Sigmoid colon (tissue), 7 donors: ENCODE measurements around the gene TMED3. TPM values are rescaled to one million over a fixed set of nuclear protein-coding genes. Genes with fewer than 3 reads are reported as not detected.

Source experiments
- DNase-seq: peaks from one replicate; pipeline ENCODE4 v3.0.0-alpha.2; 2019
- H3K27ac ChIP-seq, 4 donors: fragments of 200-600 bp; sonication (generic); one replicate each; pipeline ENCODE4 v1.5.1; 2016 to 2019; ENCODE audit warnings: mild to moderate bottlenecking in 1 of 4
- H3K27me3 ChIP-seq, 3 donors: fragments of 200-600 bp; sonication (generic); one replicate each; pipeline ENCODE4 v1.5.1; 2019; ENCODE audit warnings: mild to moderate bottlenecking in 1 of 3
- H3K36me3 ChIP-seq, 4 donors: fragments of 200-600 bp; sonication (generic); one replicate each; pipeline ENCODE4 v1.5.1; 2016 to 2019
- H3K4me1 ChIP-seq, 4 donors: fragments of 200-600 bp; sonication (generic); one replicate each; pipeline ENCODE4 v1.5.1; 2017 to 2019
- H3K4me3 ChIP-seq, 4 donors: fragments of 200-600 bp; sonication (generic); one replicate each; pipeline ENCODE4 v1.5.1; 2017 to 2019; ENCODE audit warnings: mild to moderate bottlenecking in 2 of 4, moderate library complexity in 1 of 4
- H3K9me3 ChIP-seq, 4 donors: fragments of 200-600 bp in 3 of 4; sonication (generic) in 3 of 4; one replicate each; pipeline versions ENCODE4 v1.5.1 to v1.6.1; 2013 to 2019
- EP300 ChIP-seq, 4 donors: sonication (generic); formaldehyde crosslinking; IDR thresholded peaks; one replicate each; pipeline ENCODE4 v1.6.1; 2017; ENCODE audit warnings: antibody characterized with exemption in 4 of 4
- POLR2A ChIP-seq, 2 donors: fragments of 450-650 bp; IDR thresholded peaks; one replicate each; pipeline ENCODE4 v1.6.1; 2016; ENCODE audit warnings: antibody characterized with exemption in 2 of 2, mild to moderate bottlenecking in 2 of 2, moderate library complexity in 2 of 2
- POLR2AphosphoS5 ChIP-seq, 4 donors: sonication (generic); formaldehyde crosslinking; IDR thresholded peaks; one replicate each; pipeline ENCODE4 v1.6.1; 2017; ENCODE audit warnings: antibody characterized with exemption in 4 of 4
- WGBS, 2 donors: extraction: QIAGEN DNeasy Blood & Tissue Kit; methylation state at CpG; one replicate each; pipeline ENCODE4 v1.1.7; 2013; 5-methylcytosine and 5-hydroxymethylcytosine counted together
- intact Hi-C: fragments of 100-400 bp; cut with DNase I; formaldehyde crosslinking; loops from one replicate; pipeline ENCODE4 v1.15.1; 2023
- polyA plus RNA-seq, 3 donors: library from polyadenylated mRNA; stranded (reverse); fragments of 200-250 nt; gene quantifications; one replicate each; pipeline ENCODE4 v1.2.3, GENCODE V29; 2013
- total RNA-seq, 4 donors: library from RNA; depleted of rRNA; stranded (reverse); fragments of >200 nt; gene quantifications; one replicate each; pipeline ENCODE4 v1.1.0, GENCODE V29; 2016
- TF ChIP-seq, protein P1 (sequence below), 4 experiments: fragments of 450-650 bp in 3 of 4; fragments of 200-600 bp in 1 of 4; IDR thresholded peaks; one replicate each; pipeline ENCODE4 v1.5.1; 2016 to 2019; ENCODE audit warnings: antibody characterized with exemption in 4 of 4, mild to moderate bottlenecking in 3 of 4, moderate library complexity in 2 of 4
- donor health status: healthy with polysubstance abuse.
- donor health status: Bipolar disorder and iron deficiency.
- donor health status: healthy.

The TMED3 gene
- total and polyA plus RNA-seq, 7 donors = 29.6 to 107 (median 40.7) TPM

- TF ChIP-seq, protein P1, sequence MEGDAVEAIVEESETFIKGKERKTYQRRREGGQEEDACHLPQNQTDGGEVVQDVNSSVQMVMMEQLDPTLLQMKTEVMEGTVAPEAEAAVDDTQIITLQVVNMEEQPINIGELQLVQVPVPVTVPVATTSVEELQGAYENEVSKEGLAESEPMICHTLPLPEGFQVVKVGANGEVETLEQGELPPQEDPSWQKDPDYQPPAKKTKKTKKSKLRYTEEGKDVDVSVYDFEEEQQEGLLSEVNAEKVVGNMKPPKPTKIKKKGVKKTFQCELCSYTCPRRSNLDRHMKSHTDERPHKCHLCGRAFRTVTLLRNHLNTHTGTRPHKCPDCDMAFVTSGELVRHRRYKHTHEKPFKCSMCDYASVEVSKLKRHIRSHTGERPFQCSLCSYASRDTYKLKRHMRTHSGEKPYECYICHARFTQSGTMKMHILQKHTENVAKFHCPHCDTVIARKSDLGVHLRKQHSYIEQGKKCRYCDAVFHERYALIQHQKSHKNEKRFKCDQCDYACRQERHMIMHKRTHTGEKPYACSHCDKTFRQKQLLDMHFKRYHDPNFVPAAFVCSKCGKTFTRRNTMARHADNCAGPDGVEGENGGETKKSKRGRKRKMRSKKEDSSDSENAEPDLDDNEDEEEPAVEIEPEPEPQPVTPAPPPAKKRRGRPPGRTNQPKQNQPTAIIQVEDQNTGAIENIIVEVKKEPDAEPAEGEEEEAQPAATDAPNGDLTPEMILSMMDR (IDR thresholded peaks at IDR 0.05) = no peak
- no peak for TF ChIP-seq POLR2A (IDR thresholded peaks at IDR 0.05)
- TF ChIP-seq EP300 (IDR thresholded peaks at IDR 0.05) = no peak
- no peak for TF ChIP-seq POLR2AphosphoS5 (IDR thresholded peaks at IDR 0.05)
- Histone ChIP-seq H3K27me3 (no peaks in the 10 kb centered on the region), H3K36me3 (peaks cover 2 to 6% (median 5%) of the 10 kb centered on the region in 4 donors), H3K27ac (no peak overlapping the region), H3K4me1 (peaks cover 0 to 22% (median 16%) of the 10 kb centered on the region in 4 donors), H3K9me3 (no peaks in the 10 kb centered on the region), H3K4me3 (no peak overlapping the region)
- 45 to 47% methylated on average over 2 of the region's 2 CpGs for WGBS, 2 donors
- intact Hi-C loops = no loop called here
- no peak for DNase-seq
Measured at GRCh38 chr15:79308874-79309273, 2.0 kb upstream of the TMED3 start.

GRCh38 chr15:79310612-79310984 lies 314 bp upstream of the TMED3 start:
- Histone ChIP-seq H3K27me3 (no peaks in the 10 kb centered on the region), H3K27ac (no peak overlapping the region), H3K36me3 (peaks cover 13 to 24% (median 21%) of the 10 kb centered on the region in 4 donors), H3K4me3 (peak overlapping the region; percentile 58 to 85 (median 76)), H3K4me1 (peaks cover 0 to 22% (median 16%) of the 10 kb centered on the region in 4 donors), H3K9me3 (no peaks in the 10 kb centered on the region)
- DNase-seq = no peak
- TF ChIP-seq, protein P1 (IDR thresholded peaks at IDR 0.05) = no peak
- TF ChIP-seq POLR2A (IDR thresholded peaks at IDR 0.05) = no peak
- intact Hi-C loops = no loop called here
- WGBS, 2 donors = 0 to 1% methylated on average over 17 of the region's 17 CpGs

DNA sequence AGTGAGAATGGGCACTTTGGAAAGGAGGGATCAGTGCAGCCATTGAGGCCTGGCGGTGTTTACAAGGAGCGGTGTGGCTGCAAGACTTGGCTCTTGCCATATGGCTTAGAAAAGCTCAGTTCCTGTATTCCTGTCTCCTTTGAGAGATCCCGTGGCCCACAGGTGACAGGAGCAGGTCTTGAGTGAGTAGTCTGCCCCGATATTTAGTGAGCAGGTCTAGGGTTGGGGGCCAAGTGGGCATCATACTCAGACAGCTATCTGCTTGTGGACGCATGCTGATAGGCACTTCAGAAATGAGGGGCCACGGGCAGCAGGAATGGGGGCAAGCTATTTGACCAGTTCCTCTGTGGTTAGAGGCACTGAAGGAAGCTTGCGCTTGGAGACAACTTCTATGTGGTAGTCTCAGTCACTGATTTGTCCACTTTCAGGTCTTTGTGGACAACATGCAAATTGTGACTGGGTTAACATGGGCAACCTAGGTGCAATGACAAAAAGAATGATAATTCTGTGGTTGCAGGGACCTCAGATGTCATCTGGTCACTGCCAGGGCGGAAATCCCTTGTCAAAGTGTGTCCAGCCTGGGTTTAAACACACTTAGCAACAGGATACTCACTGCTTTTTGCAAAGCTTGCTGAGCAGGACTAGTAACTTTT lies 1.1 kb downstream of the TMED3 start:
- WGBS, 2 donors = 51 to 62% methylated on average over 8 of the region's 8 CpGs
- peaks cover 0 to 22% (median 16%) of the 10 kb centered on the region in 4 donors for H3K4me1 ChIP-seq
- H3K9me3 ChIP-seq = no peaks in the 10 kb centered on the region
- DNase-seq = no peak
- intact Hi-C loops = no loop called here
- TF ChIP-seq EP300 (IDR thresholded peaks at IDR 0.05) (no peak), POLR2AphosphoS5 (IDR thresholded peaks at IDR 0.05) (no peak), POLR2A (IDR thresholded peaks at IDR 0.05) (no peak)
- TF ChIP-seq, protein P1 (IDR thresholded peaks at IDR 0.05) = no peak
- no peak overlapping the region for H3K27ac ChIP-seq
- H3K36me3 ChIP-seq = peaks cover 18 to 37% (median 26%) of the 10 kb centered on the region in 4 donors
- peak overlapping the region; percentile 58 to 85 (median 76) for H3K4me3 ChIP-seq
- H3K27me3 ChIP-seq = no peaks in the 10 kb centered on the region

DNA sequence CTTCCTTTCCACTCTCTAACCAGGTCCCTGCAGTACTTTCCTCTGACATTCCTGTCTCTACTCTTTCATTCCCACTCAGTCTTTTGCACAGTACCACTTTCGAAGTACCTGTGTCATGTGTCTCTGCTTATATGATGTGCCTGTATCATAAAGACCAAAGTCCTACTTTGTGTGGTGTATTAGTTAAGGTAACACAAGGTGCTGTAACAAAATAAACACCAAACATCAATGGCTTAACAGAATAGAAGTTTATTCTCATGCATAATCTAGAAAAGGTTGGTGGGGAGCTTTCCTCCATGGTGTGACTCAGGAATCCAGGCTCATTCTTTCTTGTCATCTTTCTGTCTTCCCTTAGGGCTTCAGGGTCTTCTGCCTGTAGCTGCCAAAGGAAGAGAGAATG lies 3.3 kb downstream of the TMED3 start:
- DNase-seq = no peak
- Histone ChIP-seq H3K4me1 (peaks cover 0 to 22% (median 16%) of the 10 kb centered on the region in 4 donors), H3K4me3 (no peak overlapping the region), H3K9me3 (no peaks in the 10 kb centered on the region), H3K36me3 (peaks cover 18 to 58% (median 31%) of the 10 kb centered on the region in 4 donors), H3K27ac (no peak overlapping the region), H3K27me3 (no peaks in the 10 kb centered on the region)
- TF ChIP-seq, protein P1 (IDR thresholded peaks at IDR 0.05) = no peak
- no peak for TF ChIP-seq POLR2AphosphoS5 (IDR thresholded peaks at IDR 0.05)
- no peak for TF ChIP-seq POLR2A (IDR thresholded peaks at IDR 0.05)
- 93 to 97% methylated on average over 1 of the region's 1 CpG for WGBS, 2 donors
- intact Hi-C loops = no loop called here

GRCh38 chr15:79314811-79315210 lies 3.9 kb downstream of the TMED3 start:
- Histone ChIP-seq H3K9me3 (no peaks in the 10 kb centered on the region), H3K4me3 (no peak overlapping the region), H3K36me3 (peaks cover 18 to 64% (median 31%) of the 10 kb centered on the region in 4 donors), H3K4me1 (peaks cover 0 to 22% (median 16%) of the 10 kb centered on the region in 4 donors), H3K27ac (no peak overlapping the region), H3K27me3 (no peaks in the 10 kb centered on the region)
- TF ChIP-seq POLR2A (IDR thresholded peaks at IDR 0.05) = no peak
- TF ChIP-seq, protein P1 (IDR thresholded peaks at IDR 0.05) = no peak
- TF ChIP-seq POLR2AphosphoS5 (IDR thresholded peaks at IDR 0.05) = no peak
- TF ChIP-seq EP300 (IDR thresholded peaks at IDR 0.05) = no peak
- DNase-seq = no peak
- 93% methylated on average over 6 of the region's 6 CpGs for WGBS, 2 donors
- intact Hi-C loops = no loop called here
